ENCODE measurements around the gene PRTG. TPM values are rescaled to one million over a fixed set of nuclear protein-coding genes. Genes with fewer than 3 reads are reported as not detected.

The PRTG gene
- total and polyA plus RNA-seq, 2 of the 13 experiments (the other 11 are each of a cell fraction or from before 2014, with no cell fraction given) = 13.2 to 22.3 TPM

DNA sequence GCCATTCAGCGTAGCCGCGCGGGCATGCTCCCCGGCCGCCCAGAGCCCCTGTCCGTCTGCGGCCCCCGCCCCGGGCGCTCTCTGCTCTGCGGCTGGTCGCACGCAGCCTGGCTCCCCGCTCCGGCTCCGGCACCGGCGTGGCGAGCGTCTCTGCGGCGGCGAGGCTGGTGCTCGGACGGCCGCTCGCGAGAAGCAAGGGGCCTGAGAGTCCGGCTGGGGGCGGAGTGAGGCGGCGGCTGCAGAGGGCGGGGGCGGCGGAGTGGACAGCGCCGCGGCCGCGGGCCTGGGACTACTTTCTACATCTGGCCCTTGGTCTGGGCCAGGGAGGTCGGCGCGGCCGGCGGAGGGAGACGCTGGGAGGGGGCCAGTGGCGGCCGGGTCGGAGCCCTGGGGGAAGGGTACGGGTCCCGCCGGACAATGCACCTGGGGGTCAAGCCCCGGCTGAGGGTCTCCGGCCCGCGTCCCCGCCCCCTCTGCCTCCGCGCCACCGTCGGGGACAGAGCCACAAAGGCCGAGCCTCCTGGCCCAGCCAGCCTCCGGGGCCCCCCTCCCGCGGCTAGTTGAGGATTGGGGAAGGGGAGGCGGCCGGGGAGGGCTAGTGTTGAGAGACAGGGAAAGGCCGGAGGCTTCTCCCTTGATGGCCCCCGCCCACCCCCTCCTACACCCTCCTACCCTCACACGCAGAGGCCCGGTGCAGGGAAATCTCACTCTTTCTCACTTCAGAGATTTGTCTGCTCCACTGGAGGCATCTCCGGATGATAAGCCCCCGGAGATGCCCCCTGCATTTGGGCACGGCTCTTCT lies at the start of gene PRTG (continued):
- TF ChIP-seq, protein P1, sequence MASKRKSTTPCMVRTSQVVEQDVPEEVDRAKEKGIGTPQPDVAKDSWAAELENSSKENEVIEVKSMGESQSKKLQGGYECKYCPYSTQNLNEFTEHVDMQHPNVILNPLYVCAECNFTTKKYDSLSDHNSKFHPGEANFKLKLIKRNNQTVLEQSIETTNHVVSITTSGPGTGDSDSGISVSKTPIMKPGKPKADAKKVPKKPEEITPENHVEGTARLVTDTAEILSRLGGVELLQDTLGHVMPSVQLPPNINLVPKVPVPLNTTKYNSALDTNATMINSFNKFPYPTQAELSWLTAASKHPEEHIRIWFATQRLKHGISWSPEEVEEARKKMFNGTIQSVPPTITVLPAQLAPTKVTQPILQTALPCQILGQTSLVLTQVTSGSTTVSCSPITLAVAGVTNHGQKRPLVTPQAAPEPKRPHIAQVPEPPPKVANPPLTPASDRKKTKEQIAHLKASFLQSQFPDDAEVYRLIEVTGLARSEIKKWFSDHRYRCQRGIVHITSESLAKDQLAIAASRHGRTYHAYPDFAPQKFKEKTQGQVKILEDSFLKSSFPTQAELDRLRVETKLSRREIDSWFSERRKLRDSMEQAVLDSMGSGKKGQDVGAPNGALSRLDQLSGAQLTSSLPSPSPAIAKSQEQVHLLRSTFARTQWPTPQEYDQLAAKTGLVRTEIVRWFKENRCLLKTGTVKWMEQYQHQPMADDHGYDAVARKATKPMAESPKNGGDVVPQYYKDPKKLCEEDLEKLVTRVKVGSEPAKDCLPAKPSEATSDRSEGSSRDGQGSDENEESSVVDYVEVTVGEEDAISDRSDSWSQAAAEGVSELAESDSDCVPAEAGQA (IDR thresholded peaks at IDR 0.05; ENCODE audit: low read depth) = no peak
- TF ChIP-seq, protein P1 (CRISPR knock-in tag; IDR thresholded peaks at IDR 0.05; ENCODE audit: borderline replicate concordance) = peak; percentile 30; the same call in 1 of the 2 replicates
- TF ChIP-seq, protein P2, sequence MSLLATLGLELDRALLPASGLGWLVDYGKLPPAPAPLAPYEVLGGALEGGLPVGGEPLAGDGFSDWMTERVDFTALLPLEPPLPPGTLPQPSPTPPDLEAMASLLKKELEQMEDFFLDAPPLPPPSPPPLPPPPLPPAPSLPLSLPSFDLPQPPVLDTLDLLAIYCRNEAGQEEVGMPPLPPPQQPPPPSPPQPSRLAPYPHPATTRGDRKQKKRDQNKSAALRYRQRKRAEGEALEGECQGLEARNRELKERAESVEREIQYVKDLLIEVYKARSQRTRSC (CRISPR knock-in tag; IDR thresholded peaks at IDR 0.05; ENCODE audit: low read depth) = no peak
- TF ChIP-seq ZNF605 (CRISPR knock-in tag; IDR thresholded peaks at IDR 0.05) (0 out of 2 replicates have a peak, but pooled peaks have one; percentile 26), ZNF564 (CRISPR knock-in tag; IDR thresholded peaks at IDR 0.05) (peak; percentile 63; the same call in 1 of the 2 replicates), HNRNPUL1 (IDR thresholded peaks at IDR 0.05; ENCODE audit: low read depth, low read length) (no peak), ZNF253 (CRISPR knock-in tag; IDR thresholded peaks at IDR 0.05; ENCODE audit: borderline replicate concordance) (no peak), SP140L (CRISPR knock-in tag; IDR thresholded peaks at IDR 0.05; ENCODE audit: borderline replicate concordance) (no peak), ZNF850 (CRISPR knock-in tag; conservative IDR thresholded peaks at IDR 0.05) (no peak), RCOR2 (CRISPR knock-in tag; IDR thresholded peaks at IDR 0.05) (no peak), POLR2A (IDR thresholded peaks at IDR 0.05; ENCODE audit: insufficient read depth in 1 of 2, low read depth in 2 of 2, low read length in 2 of 2) (peak; percentile 51 to 63; a peak in 3 of 4 replicates), NR2F2 (IDR thresholded peaks at IDR 0.05; ENCODE audit: borderline replicate concordance, low read depth) (no peak; the same call in 1 of the 2 replicates), ATF7 (IDR thresholded peaks at IDR 0.05) (no peak), ATF7 (CRISPR knock-in tag; IDR thresholded peaks at IDR 0.05) (no peak), PCBP2 (optimal IDR thresholded peaks at IDR 0.05; ENCODE audit: low read depth, low read length, poor library complexity, severe bottlenecking) (no peak), HDAC2 (CRISPR knock-in tag; IDR thresholded peaks at IDR 0.05) (peak; percentile 74)
- TF ChIP-seq, protein P3, sequence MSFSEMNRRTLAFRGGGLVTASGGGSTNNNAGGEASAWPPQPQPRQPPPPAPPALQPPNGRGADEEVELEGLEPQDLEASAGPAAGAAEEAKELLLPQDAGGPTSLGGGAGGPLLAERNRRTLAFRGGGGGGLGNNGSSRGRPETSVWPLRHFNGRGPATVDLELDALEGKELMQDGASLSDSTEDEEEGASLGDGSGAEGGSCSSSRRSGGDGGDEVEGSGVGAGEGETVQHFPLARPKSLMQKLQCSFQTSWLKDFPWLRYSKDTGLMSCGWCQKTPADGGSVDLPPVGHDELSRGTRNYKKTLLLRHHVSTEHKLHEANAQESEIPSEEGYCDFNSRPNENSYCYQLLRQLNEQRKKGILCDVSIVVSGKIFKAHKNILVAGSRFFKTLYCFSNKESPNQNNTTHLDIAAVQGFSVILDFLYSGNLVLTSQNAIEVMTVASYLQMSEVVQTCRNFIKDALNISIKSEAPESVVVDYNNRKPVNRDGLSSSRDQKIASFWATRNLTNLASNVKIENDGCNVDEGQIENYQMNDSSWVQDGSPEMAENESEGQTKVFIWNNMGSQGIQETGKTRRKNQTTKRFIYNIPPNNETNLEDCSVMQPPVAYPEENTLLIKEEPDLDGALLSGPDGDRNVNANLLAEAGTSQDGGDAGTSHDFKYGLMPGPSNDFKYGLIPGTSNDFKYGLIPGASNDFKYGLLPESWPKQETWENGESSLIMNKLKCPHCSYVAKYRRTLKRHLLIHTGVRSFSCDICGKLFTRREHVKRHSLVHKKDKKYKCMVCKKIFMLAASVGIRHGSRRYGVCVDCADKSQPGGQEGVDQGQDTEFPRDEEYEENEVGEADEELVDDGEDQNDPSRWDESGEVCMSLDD (CRISPR knock-in tag; IDR thresholded peaks at IDR 0.05; ENCODE audit: borderline replicate concordance) = peak; percentile 80
- TF ChIP-seq, protein P4, sequence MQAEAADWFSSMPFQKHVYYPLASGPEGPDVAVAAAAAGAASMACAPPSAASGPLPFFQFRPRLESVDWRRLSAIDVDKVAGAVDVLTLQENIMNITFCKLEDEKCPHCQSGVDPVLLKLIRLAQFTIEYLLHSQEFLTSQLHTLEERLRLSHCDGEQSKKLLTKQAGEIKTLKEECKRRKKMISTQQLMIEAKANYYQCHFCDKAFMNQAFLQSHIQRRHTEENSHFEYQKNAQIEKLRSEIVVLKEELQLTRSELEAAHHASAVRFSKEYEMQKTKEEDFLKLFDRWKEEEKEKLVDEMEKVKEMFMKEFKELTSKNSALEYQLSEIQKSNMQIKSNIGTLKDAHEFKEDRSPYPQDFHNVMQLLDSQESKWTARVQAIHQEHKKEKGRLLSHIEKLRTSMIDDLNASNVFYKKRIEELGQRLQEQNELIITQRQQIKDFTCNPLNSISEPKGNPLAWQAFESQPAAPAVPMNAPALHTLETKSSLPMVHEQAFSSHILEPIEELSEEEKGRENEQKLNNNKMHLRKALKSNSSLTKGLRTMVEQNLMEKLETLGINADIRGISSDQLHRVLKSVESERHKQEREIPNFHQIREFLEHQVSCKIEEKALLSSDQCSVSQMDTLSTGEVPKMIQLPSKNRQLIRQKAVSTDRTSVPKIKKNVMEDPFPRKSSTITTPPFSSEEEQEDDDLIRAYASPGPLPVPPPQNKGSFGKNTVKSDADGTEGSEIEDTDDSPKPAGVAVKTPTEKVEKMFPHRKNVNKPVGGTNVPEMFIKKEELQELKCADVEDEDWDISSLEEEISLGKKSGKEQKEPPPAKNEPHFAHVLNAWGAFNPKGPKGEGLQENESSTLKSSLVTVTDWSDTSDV (CRISPR knock-in tag; IDR thresholded peaks at IDR 0.05) = no peak

Measured in HepG2 (cell line).